ENCODE data around the gene OR5H6.
"Not testable (repeated sequence)": the region's sequence is repeated elsewhere in the genome, so short reads cannot be mapped to it uniquely, and the experiment has no call there.

Gene OR5H6

GRCh38 chr3:98263944-98264343 lies at the start of gene OR5H6:
TSS of gene OR5H6 (plus strand) at chr3:98264244. CDS start at chr3:98264333, 89 bp downstream.
- DNase-seq (ENCODE audit: low read depth, low spot score) = no peak
- H3K4me3 ChIP-seq (ENCODE audit: low read length) = no peak within 1 kb of the TSS
- no peaks in the 10 kb centered on the region for H3K36me3 ChIP-seq (ENCODE audit: control insufficient read depth, insufficient read depth, low read length)
- H3K27ac ChIP-seq (ENCODE audit: low read length) = no peak within 1 kb of the TSS
- no peaks in the 10 kb centered on the region for H3K4me1 ChIP-seq (ENCODE audit: control insufficient read depth, insufficient read depth, low read length)
- H3K9me3 ChIP-seq (ENCODE audit: control insufficient read depth, insufficient read depth, low read length) = no peaks in the 10 kb centered on the region
- no peaks in the 10 kb centered on the region for H3K27me3 ChIP-seq (ENCODE audit: control insufficient read depth, insufficient read depth, low read length)
- WGBS (ENCODE audit: insufficient coverage, insufficient read length) = 100% methylated on average over 1 of the region's 3 CpGs

- H3K27ac ChIP-seq (ENCODE audit: low read length) = no peak overlapping the region
- no peaks in the 10 kb centered on the region for H3K36me3 ChIP-seq (ENCODE audit: control insufficient read depth, insufficient read depth, low read length)
- DNase-seq (ENCODE audit: low read depth, low spot score) = no peak
- WGBS (ENCODE audit: insufficient coverage, insufficient read length) = 100% methylated on average over 1 of the region's 3 CpGs
- no peaks in the 10 kb centered on the region for H3K4me1 ChIP-seq (ENCODE audit: control insufficient read depth, insufficient read depth, low read length)
- H3K27me3 ChIP-seq (ENCODE audit: control insufficient read depth, insufficient read depth, low read length) = no peaks in the 10 kb centered on the region
- H3K4me3 ChIP-seq (ENCODE audit: low read length) = no peak overlapping the region
- H3K9me3 ChIP-seq (ENCODE audit: control insufficient read depth, insufficient read depth, low read length) = no peaks in the 10 kb centered on the region
Observed at GRCh38 chr3:98215051-98215450, 49.0 kb upstream of the OR5H6 start.

DNA sequence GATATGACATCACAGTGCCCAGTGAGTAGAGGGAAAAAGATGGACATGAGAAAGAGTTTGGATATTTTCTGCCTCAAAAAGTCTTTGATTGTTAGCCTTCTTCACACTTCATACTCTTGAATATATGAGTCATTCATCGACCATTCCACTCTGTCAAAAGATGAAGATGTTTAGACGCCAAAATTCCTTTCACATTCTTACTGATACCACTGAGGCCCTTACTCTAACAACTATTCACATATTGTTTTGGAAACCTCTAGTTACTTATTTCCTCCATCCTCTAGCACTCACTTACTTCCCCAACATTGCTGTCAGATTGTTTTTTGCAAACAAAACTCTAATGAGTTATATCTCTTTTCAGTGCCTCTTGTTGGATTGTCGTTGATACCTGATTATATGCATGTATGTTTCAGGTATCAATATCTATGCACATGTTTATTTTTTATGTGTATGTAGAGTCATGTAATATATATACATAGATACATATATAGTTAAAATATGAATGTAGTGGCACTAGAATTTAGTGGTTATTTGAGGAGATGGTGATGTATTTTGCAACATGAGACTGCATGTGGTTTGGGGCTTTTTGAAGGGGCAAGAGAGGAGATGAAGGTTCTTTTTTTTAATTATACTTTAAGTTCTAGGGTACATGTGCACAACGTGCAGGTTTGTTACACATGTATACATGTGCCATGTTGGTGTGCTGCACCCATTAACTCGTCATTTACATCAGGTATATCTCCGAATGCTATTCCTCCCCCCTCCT lies 40.0 kb upstream of the OR5H6 start:
- WGBS (ENCODE audit: insufficient coverage, insufficient read length) = no CpG with 5 or more reads among the region's 6 CpGs

GRCh38 chr3:98232489-98232888 lies 31.6 kb upstream of the OR5H6 start:
- no CpG with 5 or more reads among the region's 2 CpGs for WGBS (ENCODE audit: insufficient coverage, insufficient read length)
- H3K27ac ChIP-seq (ENCODE audit: low read length) = no peak overlapping the region
- no peaks in the 10 kb centered on the region for H3K36me3 ChIP-seq (ENCODE audit: control insufficient read depth, insufficient read depth, low read length)
- no peaks in the 10 kb centered on the region for H3K27me3 ChIP-seq (ENCODE audit: control insufficient read depth, insufficient read depth, low read length)
- H3K9me3 ChIP-seq (ENCODE audit: control insufficient read depth, insufficient read depth, low read length) = no peaks in the 10 kb centered on the region
- no peaks in the 10 kb centered on the region for H3K4me1 ChIP-seq (ENCODE audit: control insufficient read depth, insufficient read depth, low read length)
- no peak overlapping the region for H3K4me3 ChIP-seq (ENCODE audit: low read length)
- DNase-seq (ENCODE audit: low read depth, low spot score) = no peak

More for the DNA sequence above, 40.0 kb upstream of the OR5H6 start:
- H3K9me3 ChIP-seq (ENCODE audit: control insufficient read depth, insufficient read depth, low read length) = no peaks in the 10 kb centered on the region
- DNase-seq (ENCODE audit: low read depth, low spot score) = no peak
- H3K4me3 ChIP-seq (ENCODE audit: low read length) = no peak overlapping the region
- no peaks in the 10 kb centered on the region for H3K36me3 ChIP-seq (ENCODE audit: control insufficient read depth, insufficient read depth, low read length)
- no peaks in the 10 kb centered on the region for H3K4me1 ChIP-seq (ENCODE audit: control insufficient read depth, insufficient read depth, low read length)
- H3K27me3 ChIP-seq (ENCODE audit: control insufficient read depth, insufficient read depth, low read length) = no peaks in the 10 kb centered on the region
- no peak overlapping the region for H3K27ac ChIP-seq (ENCODE audit: low read length)

- Histone ChIP-seq H3K27me3 (ENCODE audit: control insufficient read depth, insufficient read depth, low read length) (no peaks in the 10 kb centered on the region), H3K36me3 (ENCODE audit: control insufficient read depth, insufficient read depth, low read length) (no peaks in the 10 kb centered on the region), H3K27ac (ENCODE audit: low read length) (no peak overlapping the region), H3K4me3 (ENCODE audit: low read length) (no peak overlapping the region), H3K9me3 (ENCODE audit: control insufficient read depth, insufficient read depth, low read length) (no peaks in the 10 kb centered on the region), H3K4me1 (ENCODE audit: control insufficient read depth, insufficient read depth, low read length) (no peaks in the 10 kb centered on the region)
- no peak for DNase-seq (ENCODE audit: low read depth, low spot score)
- WGBS (ENCODE audit: insufficient coverage, insufficient read length) = no CpG with 5 or more reads among the region's 5 CpGs
Observed at GRCh38 chr3:98233468-98233867, 30.6 kb upstream of the OR5H6 start.

GRCh38 chr3:98240131-98240530 lies 23.9 kb upstream of the OR5H6 start:
- no peak for DNase-seq (ENCODE audit: low read depth, low spot score)
- Histone ChIP-seq H3K27me3 (ENCODE audit: control insufficient read depth, insufficient read depth, low read length) (no peaks in the 10 kb centered on the region), H3K9me3 (ENCODE audit: control insufficient read depth, insufficient read depth, low read length) (no peaks in the 10 kb centered on the region; the same call in 1 of the 2 replicates), H3K36me3 (ENCODE audit: control insufficient read depth, insufficient read depth, low read length) (no peaks in the 10 kb centered on the region), H3K4me3 (ENCODE audit: low read length) (no peak overlapping the region), H3K4me1 (ENCODE audit: control insufficient read depth, insufficient read depth, low read length) (no peaks in the 10 kb centered on the region), H3K27ac (ENCODE audit: low read length) (no peak overlapping the region)

GRCh38 chr3:98242155-98242554 lies 21.9 kb upstream of the OR5H6 start:
- no peaks in the 10 kb centered on the region for H3K4me1 ChIP-seq (ENCODE audit: control insufficient read depth, insufficient read depth, low read length)
- DNase-seq (ENCODE audit: low read depth, low spot score) = no peak
- H3K27ac ChIP-seq (ENCODE audit: low read length) = no peak overlapping the region
- H3K27me3 ChIP-seq (ENCODE audit: control insufficient read depth, insufficient read depth, low read length) = no peaks in the 10 kb centered on the region
- no peaks in the 10 kb centered on the region for H3K36me3 ChIP-seq (ENCODE audit: control insufficient read depth, insufficient read depth, low read length)
- H3K4me3 ChIP-seq (ENCODE audit: low read length) = no peak overlapping the region
- no peaks in the 10 kb centered on the region; the same call in 1 of the 2 replicates for H3K9me3 ChIP-seq (ENCODE audit: control insufficient read depth, insufficient read depth, low read length)
- no CpG with 5 or more reads among the region's 1 CpG for WGBS (ENCODE audit: insufficient coverage, insufficient read length)

DNA sequence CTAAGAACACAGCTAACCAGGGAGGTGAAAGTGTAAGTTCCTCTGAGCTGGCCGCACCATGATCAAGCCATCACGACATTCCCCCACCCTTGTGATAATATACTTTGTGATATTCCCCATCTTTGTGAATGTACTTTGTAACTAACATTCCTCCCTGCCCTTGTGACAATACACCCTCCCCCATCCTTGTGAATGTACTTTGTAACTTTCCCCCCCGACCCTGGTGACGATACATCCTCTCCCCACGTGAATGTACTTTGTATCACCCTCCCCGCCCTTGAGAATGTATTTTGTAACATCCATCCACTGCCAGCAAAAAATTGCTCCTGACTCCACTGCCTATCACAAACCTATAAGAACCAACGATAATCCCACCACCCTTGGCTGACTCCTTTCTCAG lies 20.2 kb upstream of the OR5H6 start:
- no CpG with 5 or more reads among the region's 7 CpGs for WGBS (ENCODE audit: insufficient coverage, insufficient read length)

GRCh38 chr3:98246142-98246541 lies 17.9 kb upstream of the OR5H6 start:
- H3K27ac ChIP-seq (ENCODE audit: low read length) = no peak overlapping the region
- H3K4me3 ChIP-seq (ENCODE audit: low read length) = no peak overlapping the region
- DNase-seq (ENCODE audit: low read depth, low spot score) = no peak
- H3K27me3 ChIP-seq (ENCODE audit: control insufficient read depth, insufficient read depth, low read length) = no peaks in the 10 kb centered on the region
- H3K4me1 ChIP-seq (ENCODE audit: control insufficient read depth, insufficient read depth, low read length) = no peaks in the 10 kb centered on the region
- H3K36me3 ChIP-seq (ENCODE audit: control insufficient read depth, insufficient read depth, low read length) = no peaks in the 10 kb centered on the region
- no peaks in the 10 kb centered on the region; the same call in 1 of the 2 replicates for H3K9me3 ChIP-seq (ENCODE audit: control insufficient read depth, insufficient read depth, low read length)
- WGBS (ENCODE audit: insufficient coverage, insufficient read length) = no CpG with 5 or more reads among the region's 10 CpGs

More for the DNA sequence above, 20.2 kb upstream of the OR5H6 start:
- Histone ChIP-seq H3K36me3 (ENCODE audit: control insufficient read depth, insufficient read depth, low read length) (no peaks in the 10 kb centered on the region), H3K4me1 (ENCODE audit: control insufficient read depth, insufficient read depth, low read length) (no peaks in the 10 kb centered on the region), H3K4me3 (ENCODE audit: low read length) (no peak overlapping the region), H3K27ac (ENCODE audit: low read length) (no peak overlapping the region), H3K27me3 (ENCODE audit: control insufficient read depth, insufficient read depth, low read length) (no peaks in the 10 kb centered on the region), H3K9me3 (ENCODE audit: control insufficient read depth, insufficient read depth, low read length) (no peaks in the 10 kb centered on the region; the same call in 1 of the 2 replicates)
- DNase-seq (ENCODE audit: low read depth, low spot score) = no peak

GRCh38 chr3:98256026-98256425 lies 8.0 kb upstream of the OR5H6 start:
- WGBS (ENCODE audit: insufficient coverage, insufficient read length) = no CpG with 5 or more reads among the region's 5 CpGs

DNA sequence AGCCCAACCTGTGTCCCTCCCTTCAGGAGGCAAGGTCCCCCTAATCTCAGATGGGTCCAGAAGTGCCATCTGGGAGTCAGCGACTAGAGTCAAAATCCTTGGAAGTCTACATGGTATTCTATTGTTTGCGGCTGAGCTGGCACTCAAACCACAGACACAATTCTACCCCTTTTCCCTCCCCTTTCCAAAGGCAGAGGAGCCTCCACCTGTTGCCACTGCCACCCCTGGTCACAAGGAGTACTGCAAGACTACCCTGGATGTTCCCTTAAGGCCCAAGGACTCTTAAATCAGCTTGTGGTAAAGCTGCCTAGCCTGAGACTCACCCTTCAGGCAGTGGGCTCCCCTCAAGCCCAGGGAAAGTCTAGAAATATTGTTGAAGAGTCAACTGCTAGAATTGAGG lies 4.3 kb upstream of the OR5H6 start:
- peak; percentile 20 for DNase-seq (ENCODE audit: low read depth, low spot score)
- Histone ChIP-seq H3K9me3 (ENCODE audit: control insufficient read depth, insufficient read depth, low read length) (no peaks in the 10 kb centered on the region), H3K27me3 (ENCODE audit: control insufficient read depth, insufficient read depth, low read length) (no peaks in the 10 kb centered on the region), H3K36me3 (ENCODE audit: control insufficient read depth, insufficient read depth, low read length) (no peaks in the 10 kb centered on the region), H3K4me1 (ENCODE audit: control insufficient read depth, insufficient read depth, low read length) (no peaks in the 10 kb centered on the region), H3K27ac (ENCODE audit: low read length) (no peak overlapping the region), H3K4me3 (ENCODE audit: low read length) (no peak overlapping the region)
- WGBS (ENCODE audit: insufficient coverage, insufficient read length) = no CpG with 5 or more reads among the region's 2 CpGs

More at GRCh38 chr3:98256026-98256425, 8.0 kb upstream of the OR5H6 start:
- DNase-seq (ENCODE audit: low read depth, low spot score); H3K36me3 ChIP-seq (ENCODE audit: control insufficient read depth, insufficient read depth, low read length); H3K9me3 ChIP-seq (ENCODE audit: control insufficient read depth, insufficient read depth, low read length); H3K27me3 ChIP-seq (ENCODE audit: control insufficient read depth, insufficient read depth, low read length); H3K4me1 ChIP-seq (ENCODE audit: control insufficient read depth, insufficient read depth, low read length); H3K4me3 ChIP-seq (ENCODE audit: low read length); H3K27ac ChIP-seq (ENCODE audit: low read length): not testable (repeated sequence)
